HG03521 (cell line): ENCODE measurements around the gene GMDS.
"Not testable (repeated sequence)": the region's sequence is repeated elsewhere in the genome, so short reads cannot be mapped to it uniquely, and the experiment has no call there.

ENCODE experiments used
- ATAC-seq: cut with Tn5 transposase; IDR thresholded peaks from one replicate; pipeline ENCODE4 v1.9.1; 2021; ENCODE audit warnings: mild to moderate bottlenecking, moderate library complexity; ENCODE audit not compliant: unreplicated experiment

GMDS gene

GRCh38 chr6:1845543-1845942 lies 399.9 kb downstream of the GMDS start:
- ATAC-seq: not testable (repeated sequence)

- ATAC-seq: no peak
Observed at GRCh38 chr6:1842334-1842733, 403.1 kb downstream of the GMDS start.

GRCh38 chr6:1841136-1841535 lies 404.3 kb downstream of the GMDS start:
- ATAC-seq: no peak

GRCh38 chr6:1840491-1841121 lies 404.8 kb downstream of the GMDS start:
- no peak for ATAC-seq

- ATAC-seq: no peak
Observed at GRCh38 chr6:1839361-1839760, 406.0 kb downstream of the GMDS start.

- no peak for ATAC-seq
Observed at GRCh38 chr6:1838604-1839213, 406.7 kb downstream of the GMDS start.

- no peak for ATAC-seq
Observed at GRCh38 chr6:1837826-1838225, 407.6 kb downstream of the GMDS start.

- no peak for ATAC-seq
Observed at GRCh38 chr6:1836690-1837089, 408.7 kb downstream of the GMDS start.

- ATAC-seq: no peak
Observed at GRCh38 chr6:1834646-1835516, 410.5 kb downstream of the GMDS start.

- no peak for ATAC-seq
Observed at GRCh38 chr6:1834207-1834606, 411.2 kb downstream of the GMDS start.

GRCh38 chr6:1832844-1833787 lies 412.3 kb downstream of the GMDS start:
- no peak for ATAC-seq

- ATAC-seq: no peak
Observed at GRCh38 chr6:1832358-1832757, 413.0 kb downstream of the GMDS start.

GRCh38 chr6:1827984-1828793 lies 417.2 kb downstream of the GMDS start:
- no peak for ATAC-seq

- ATAC-seq: no peak
Observed at GRCh38 chr6:1825926-1826325, 419.5 kb downstream of the GMDS start.

- no peak for ATAC-seq
Observed at GRCh38 chr6:1825277-1825676, 420.1 kb downstream of the GMDS start.

GRCh38 chr6:1821513-1822183 lies 423.8 kb downstream of the GMDS start:
- ATAC-seq: no peak

GRCh38 chr6:1821164-1821512 lies 424.3 kb downstream of the GMDS start:
- no peak for ATAC-seq

GRCh38 chr6:1820714-1821113 lies 424.7 kb downstream of the GMDS start:
- no peak for ATAC-seq

GRCh38 chr6:1820165-1820564 lies 425.2 kb downstream of the GMDS start:
- ATAC-seq: no peak

GRCh38 chr6:1819007-1819406 lies 426.4 kb downstream of the GMDS start:
- ATAC-seq: no peak
